Measurements from ENCODE around the gene FLT3. TPM values are rescaled to one million over a fixed set of nuclear protein-coding genes. Genes with fewer than 3 reads are reported as not detected.

FLT3 gene
- total and polyA plus RNA-seq, 2 donors (not counting 1 experiment from before 2014, with no cell fraction given) = 0.13 to 0.42 TPM

DNA sequence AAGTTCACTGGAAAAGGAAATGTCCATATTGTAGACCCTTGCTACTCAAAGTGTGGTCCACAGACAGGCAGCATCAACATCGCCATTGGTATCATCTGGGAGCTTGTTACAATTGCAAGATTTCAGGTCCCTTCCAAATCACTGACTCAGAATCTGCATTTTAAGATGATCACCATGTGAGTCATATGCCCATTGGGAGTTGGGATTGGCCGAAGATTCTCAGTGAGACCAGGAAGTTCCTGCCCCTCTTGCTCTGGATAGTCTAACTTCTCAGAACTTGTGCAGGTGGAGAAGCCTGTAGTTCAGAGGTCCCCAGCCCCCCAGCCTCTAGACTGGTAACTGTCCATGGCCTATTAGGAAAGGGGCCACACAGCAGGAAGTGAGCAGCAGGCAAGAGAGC, 63.0 kb downstream of the FLT3 start:
- Histone ChIP-seq H3K4me1 (ENCODE audit: control insufficient read depth in 2 of 2, insufficient read depth in 2 of 2, low read length in 2 of 2) (peaks cover 16 to 17% of the 10 kb centered on the region in 2 donors), H3K9me3 (ENCODE audit: control extremely low read depth in 1 of 3, control insufficient read depth in 2 of 3, insufficient read depth in 1 of 3, low read length in 2 of 3) (peaks cover 0 to 7% (median 0%) of the 10 kb centered on the region in 3 donors), H2AFZ (ENCODE audit: insufficient read depth, low read depth, low read length, poor library complexity, severe bottlenecking) (no peak overlapping the region), H3K9ac (ENCODE audit: low read length) (no peak overlapping the region), H3K4me3 (ENCODE audit: control extremely low read depth in 1 of 5, extremely low read depth in 1 of 5, insufficient read depth in 1 of 5, low read depth in 2 of 5, low read length in 4 of 5) (no peak overlapping the region), H4K20me1 (ENCODE audit: control insufficient read depth, insufficient read depth, low read length, poor library complexity, severe bottlenecking) (no peaks in the 10 kb centered on the region), H3K36me3 (replicated peaks in 1 of 2; ENCODE audit: control extremely low read depth in 1 of 2, control insufficient read depth in 1 of 2, extremely low read depth in 1 of 2, insufficient read depth in 2 of 2, low read length in 1 of 2) (no peaks in the 10 kb centered on the region), H3K4me2 (replicated peaks; ENCODE audit: low read depth, low read length, poor library complexity, severe bottlenecking) (no peak overlapping the region), H3K27me3 (replicated peaks in 1 of 4; ENCODE audit: control extremely low read depth in 1 of 4, control insufficient read depth in 3 of 4, insufficient read depth in 4 of 4, low read length in 3 of 4) (no peaks in the 10 kb centered on the region), H3K27ac (ENCODE audit: low read length in 2 of 2) (no peak overlapping the region), H3K79me2 (ENCODE audit: control insufficient read depth, insufficient read depth, low read length) (no peaks in the 10 kb centered on the region)
- Mint-ChIP-seq H3K4me3 (no peak overlapping the region), H3K9me3 (ENCODE audit: insufficient read depth) (no peaks in the 10 kb centered on the region), H3K27ac (no peak overlapping the region), H3K27me3 (no peaks in the 10 kb centered on the region), H3K4me1 (peaks cover 37% of the 10 kb centered on the region)
- CTCF ChIA-PET = no interaction called here
- 54% methylated on average over 2 of the region's 2 CpGs for WGBS (ENCODE audit: insufficient coverage)
- TF ChIP-seq, protein P1, sequence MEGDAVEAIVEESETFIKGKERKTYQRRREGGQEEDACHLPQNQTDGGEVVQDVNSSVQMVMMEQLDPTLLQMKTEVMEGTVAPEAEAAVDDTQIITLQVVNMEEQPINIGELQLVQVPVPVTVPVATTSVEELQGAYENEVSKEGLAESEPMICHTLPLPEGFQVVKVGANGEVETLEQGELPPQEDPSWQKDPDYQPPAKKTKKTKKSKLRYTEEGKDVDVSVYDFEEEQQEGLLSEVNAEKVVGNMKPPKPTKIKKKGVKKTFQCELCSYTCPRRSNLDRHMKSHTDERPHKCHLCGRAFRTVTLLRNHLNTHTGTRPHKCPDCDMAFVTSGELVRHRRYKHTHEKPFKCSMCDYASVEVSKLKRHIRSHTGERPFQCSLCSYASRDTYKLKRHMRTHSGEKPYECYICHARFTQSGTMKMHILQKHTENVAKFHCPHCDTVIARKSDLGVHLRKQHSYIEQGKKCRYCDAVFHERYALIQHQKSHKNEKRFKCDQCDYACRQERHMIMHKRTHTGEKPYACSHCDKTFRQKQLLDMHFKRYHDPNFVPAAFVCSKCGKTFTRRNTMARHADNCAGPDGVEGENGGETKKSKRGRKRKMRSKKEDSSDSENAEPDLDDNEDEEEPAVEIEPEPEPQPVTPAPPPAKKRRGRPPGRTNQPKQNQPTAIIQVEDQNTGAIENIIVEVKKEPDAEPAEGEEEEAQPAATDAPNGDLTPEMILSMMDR (IDR thresholded peaks at IDR 0.05) = no peak
- TF ChIP-seq EZH2 (IDR thresholded peaks at IDR 0.05; ENCODE audit: borderline replicate concordance, insufficient read depth, low read depth, low read length, poor library complexity, severe bottlenecking) = no peak
- intact Hi-C loops (cut with micrococcal nuclease) = no loop called here
- no peak for ATAC-seq (ENCODE audit: low read depth)
- POLR2A ChIA-PET = no interaction called here
- no peak for DNase-seq

DNA sequence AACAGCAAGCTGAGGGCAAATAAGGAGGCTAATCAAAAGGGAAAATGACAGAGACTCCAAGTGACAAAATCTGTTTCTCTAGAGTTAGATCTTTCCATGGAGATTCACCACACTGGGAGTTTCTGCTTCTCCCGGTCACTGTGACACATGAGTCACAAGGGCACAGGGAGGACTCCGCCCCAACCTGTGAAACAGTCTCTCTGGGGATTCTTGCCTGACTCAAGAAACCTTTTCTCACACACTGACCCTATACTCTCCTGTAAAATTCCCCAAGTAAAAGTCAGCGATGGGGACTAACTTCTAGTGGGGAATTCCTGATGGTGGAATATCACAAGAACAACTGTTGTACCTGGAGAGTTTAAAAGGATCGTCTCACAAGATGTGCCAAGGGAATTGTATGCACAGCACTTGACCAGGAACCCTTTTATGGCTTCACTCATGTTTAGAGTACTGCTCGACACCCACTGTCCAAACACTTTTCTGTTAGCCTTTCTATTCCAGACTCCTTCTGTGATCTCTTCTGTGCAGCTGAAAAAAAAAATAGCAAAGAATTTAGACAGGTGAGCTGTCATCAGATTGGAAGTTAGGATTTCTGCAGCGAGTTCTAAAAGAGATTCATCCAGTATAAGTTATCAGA, 65.1 kb downstream of the FLT3 start:
- Histone ChIP-seq H4K20me1 (ENCODE audit: control insufficient read depth, insufficient read depth, low read length, poor library complexity, severe bottlenecking) (no peaks in the 10 kb centered on the region), H3K36me3 (replicated peaks in 1 of 2; ENCODE audit: control extremely low read depth in 1 of 2, control insufficient read depth in 1 of 2, extremely low read depth in 1 of 2, insufficient read depth in 2 of 2, low read length in 1 of 2) (no peaks in the 10 kb centered on the region), H3K79me2 (ENCODE audit: control insufficient read depth, insufficient read depth, low read length) (no peaks in the 10 kb centered on the region), H3K9ac (ENCODE audit: low read length) (no peak overlapping the region), H3K27me3 (replicated peaks in 1 of 4; ENCODE audit: control extremely low read depth in 1 of 4, control insufficient read depth in 3 of 4, insufficient read depth in 4 of 4, low read length in 3 of 4) (no peaks in the 10 kb centered on the region), H3K9me3 (ENCODE audit: control extremely low read depth in 1 of 3, control insufficient read depth in 2 of 3, insufficient read depth in 1 of 3, low read length in 2 of 3) (peaks cover 0 to 11% (median 0%) of the 10 kb centered on the region in 3 donors), H3K4me1 (ENCODE audit: control insufficient read depth in 2 of 2, insufficient read depth in 2 of 2, low read length in 2 of 2) (peaks cover 25 to 31% of the 10 kb centered on the region in 2 donors), H3K4me2 (replicated peaks; ENCODE audit: low read depth, low read length, poor library complexity, severe bottlenecking) (no peak overlapping the region), H2AFZ (ENCODE audit: insufficient read depth, low read depth, low read length, poor library complexity, severe bottlenecking) (no peak overlapping the region), H3K4me3 (ENCODE audit: control extremely low read depth in 1 of 5, extremely low read depth in 1 of 5, insufficient read depth in 1 of 5, low read depth in 2 of 5, low read length in 4 of 5) (no peak overlapping the region), H3K27ac (ENCODE audit: low read length in 2 of 2) (no peak overlapping the region)
- TF ChIP-seq EZH2 (IDR thresholded peaks at IDR 0.05; ENCODE audit: borderline replicate concordance, insufficient read depth, low read depth, low read length, poor library complexity, severe bottlenecking) = no peak
- TF ChIP-seq, protein P1 (IDR thresholded peaks at IDR 0.05) = no peak
- POLR2A ChIA-PET = no interaction called here
- Mint-ChIP-seq H3K4me1 (peaks cover 45% of the 10 kb centered on the region), H3K4me3 (no peak overlapping the region), H3K27me3 (no peaks in the 10 kb centered on the region), H3K27ac (peak overlapping the region; percentile 39), H3K9me3 (ENCODE audit: insufficient read depth) (peaks cover 3% of the 10 kb centered on the region)
- CTCF ChIA-PET = no interaction called here
- no peak for ATAC-seq (ENCODE audit: low read depth)
- intact Hi-C loops (cut with micrococcal nuclease) = no loop called here
- 58% methylated on average over 4 of the region's 6 CpGs for WGBS (ENCODE audit: insufficient coverage)
- DNase-seq = no peak
